CD14-positive monocyte (primary cell): ENCODE data around the gene CPEB4. TPM values are rescaled to one million over a fixed set of nuclear protein-coding genes. Genes with fewer than 3 reads are reported as not detected.

Experiments
- DNase-seq, 3 donors: peaks; one replicate each; pipeline ENCODE4 v3.0.0-alpha.2; 2011 to 2022
- H2AFZ ChIP-seq: 2 replicates; pipeline ENCODE4 v1.6.0; 2012; ENCODE audit warnings: mild to moderate bottlenecking, low read depth, low read length, inconsistent platforms; ENCODE audit not compliant: insufficient read depth, poor library complexity, severe bottlenecking
- H3K27ac ChIP-seq, 2 donors: 1 replicate in 1 of 2; 2 replicates in 1 of 2; pipeline ENCODE4 v1.5.1; 2012 to 2013; ENCODE audit warnings: low read length in 2 of 2, control low read depth in 1 of 2, inconsistent platforms in 1 of 2, low read depth in 1 of 2, mild to moderate bottlenecking in 1 of 2
- H3K27me3 ChIP-seq, 2 donors: one replicate each; pipeline versions ENCODE4 v1.6.0 to v1.6.1; 2011 to 2013; ENCODE audit warnings: low read length in 2 of 2; ENCODE audit not compliant: control insufficient read depth in 2 of 2, insufficient read depth in 2 of 2
- H3K36me3 ChIP-seq, 2 donors: replicated peaks in 1 of 2; 1 replicate in 1 of 2; 2 replicates in 1 of 2; pipeline versions ENCODE4 v1.5.1 to v1.6.1; 2012 to 2013; ENCODE audit warnings: low read length in 2 of 2, control low read depth in 1 of 2, inconsistent platforms in 1 of 2, mild to moderate bottlenecking in 1 of 2; ENCODE audit not compliant: insufficient read depth in 2 of 2, control insufficient read depth in 1 of 2
- H3K4me1 ChIP-seq, 2 donors: 1 replicate in 1 of 2; 2 replicates in 1 of 2; pipeline versions ENCODE4 v1.5.1 to v1.6.1; 2012 to 2013; ENCODE audit warnings: low read length in 2 of 2, control low read depth in 1 of 2, inconsistent platforms in 1 of 2, mild to moderate bottlenecking in 1 of 2, moderate library complexity in 1 of 2; ENCODE audit not compliant: insufficient read depth in 2 of 2, control insufficient read depth in 1 of 2
- H3K4me2 ChIP-seq: replicated peaks from 2 replicates; pipeline ENCODE3; 2012; ENCODE audit warnings: low read length, moderate library complexity, mild to moderate bottlenecking; ENCODE audit not compliant: poor library complexity, severe bottlenecking; ENCODE audit errors: extremely low read depth
- H3K4me3 ChIP-seq, 3 experiments: fragments of 200-600 bp in 1 of 3; sonication (generic) in 1 of 3; replicated peaks in 1 of 3; 1 replicate in 2 of 3; 2 replicates in 1 of 3; pipeline ENCODE4 v1.5.1; 2011 to 2013; ENCODE audit warnings: low read length in 3 of 3, mild to moderate bottlenecking in 3 of 3, control low read depth in 2 of 3, low read depth in 2 of 3, inconsistent platforms in 1 of 3, moderate library complexity in 1 of 3
- H3K79me2 ChIP-seq: 2 replicates; pipeline ENCODE4 v1.6.0; 2012; ENCODE audit warnings: mild to moderate bottlenecking, control low read depth, inconsistent platforms, low read length, moderate library complexity; ENCODE audit not compliant: insufficient read depth
- H3K9ac ChIP-seq: 2 replicates; pipeline ENCODE4 v1.6.0; 2017; ENCODE audit warnings: low read length, mild to moderate bottlenecking; ENCODE audit not compliant: insufficient read depth, poor library complexity, severe bottlenecking
- H3K9me3 ChIP-seq, 2 donors: replicated peaks in 1 of 2; 1 replicate in 1 of 2; 2 replicates in 1 of 2; pipeline versions ENCODE4 v1.5.1 to v1.6.1; 2012 to 2013; ENCODE audit warnings: low read length in 2 of 2, control low read depth in 1 of 2; ENCODE audit not compliant: control insufficient read depth in 1 of 2, insufficient read depth in 1 of 2
- H4K20me1 ChIP-seq: 2 replicates; pipeline ENCODE4 v1.6.0; 2012; ENCODE audit warnings: mild to moderate bottlenecking, low read length, control low read depth, moderate library complexity; ENCODE audit not compliant: insufficient read depth
- H3K27ac Mint-ChIP-seq, 7 donors: one replicate each; pipeline ENCODE4 v1.8.0; 2020; ENCODE audit warnings: mild to moderate bottlenecking in 7 of 7, mixed read lengths in 7 of 7, moderate library complexity in 6 of 7, inconsistent platforms in 2 of 7
- H3K27me3 Mint-ChIP-seq, 3 donors: one replicate each; pipeline ENCODE4 v1.8.0; 2021 to 2022; ENCODE audit warnings: low read depth in 3 of 3, mild to moderate bottlenecking in 3 of 3, mixed read lengths in 3 of 3, moderate library complexity in 3 of 3, inconsistent platforms in 1 of 3
- H3K36me3 Mint-ChIP-seq, 2 donors: one replicate each; pipeline ENCODE4 v1.8.0; 2020; ENCODE audit warnings: mixed read lengths in 2 of 2, inconsistent platforms in 1 of 2, mild to moderate bottlenecking in 1 of 2
- H3K4me1 Mint-ChIP-seq: one replicate; pipeline ENCODE4 v1.8.0; 2020; ENCODE audit warnings: mild to moderate bottlenecking, mixed read lengths
- H3K4me3 Mint-ChIP-seq, 2 donors: one replicate each; pipeline ENCODE4 v1.8.0; 2020; ENCODE audit warnings: mild to moderate bottlenecking in 2 of 2, mixed read lengths in 2 of 2, moderate library complexity in 1 of 2
- H3K9me3 Mint-ChIP-seq, 7 donors: one replicate each; pipeline ENCODE4 v1.8.0; 2020 to 2022; ENCODE audit warnings: mixed read lengths in 7 of 7, mild to moderate bottlenecking in 6 of 7, moderate library complexity in 6 of 7, inconsistent platforms in 2 of 7
- CTCF ChIP-seq: fragments of 200-600 bp; IDR thresholded peaks from one replicate; pipeline ENCODE4 v1.8.0; 2022; ENCODE audit warnings: antibody characterized with exemption, mild to moderate bottlenecking
- WGBS: methylation state at CpG from one replicate; pipeline ENCODE4 v1.1.5; 2013; ENCODE audit warnings: missing lambda C conversion rate; ENCODE audit not compliant: insufficient coverage; 5-methylcytosine and 5-hydroxymethylcytosine counted together
- intact Hi-C, 2 donors: fragments of 100-400 bp; cut with micrococcal nuclease; formaldehyde crosslinking; loops; one replicate each; pipeline versions ENCODE4 v1.15.0 to v1.15.1; 2023
- polyA plus RNA-seq, 3 donors: library from polyadenylated mRNA; depleted of rRNA in 1 of 3; unstranded in 2 of 3; stranded (reverse) in 1 of 3; fragments of 300-500 nt in 2 of 3; fragments of >200 nt in 1 of 3; fragmentation: Illumina TruSeq in 2 of 3; gene quantifications; 1 replicate in 2 of 3; 2 replicates in 1 of 3; pipeline ENCODE4 v1.2.3, GENCODE V29; 2012 to 2021

CPEB4 gene
- polyA plus RNA-seq, 3 donors: 10.7 to 27.3 (median 13.9) TPM

DNA sequence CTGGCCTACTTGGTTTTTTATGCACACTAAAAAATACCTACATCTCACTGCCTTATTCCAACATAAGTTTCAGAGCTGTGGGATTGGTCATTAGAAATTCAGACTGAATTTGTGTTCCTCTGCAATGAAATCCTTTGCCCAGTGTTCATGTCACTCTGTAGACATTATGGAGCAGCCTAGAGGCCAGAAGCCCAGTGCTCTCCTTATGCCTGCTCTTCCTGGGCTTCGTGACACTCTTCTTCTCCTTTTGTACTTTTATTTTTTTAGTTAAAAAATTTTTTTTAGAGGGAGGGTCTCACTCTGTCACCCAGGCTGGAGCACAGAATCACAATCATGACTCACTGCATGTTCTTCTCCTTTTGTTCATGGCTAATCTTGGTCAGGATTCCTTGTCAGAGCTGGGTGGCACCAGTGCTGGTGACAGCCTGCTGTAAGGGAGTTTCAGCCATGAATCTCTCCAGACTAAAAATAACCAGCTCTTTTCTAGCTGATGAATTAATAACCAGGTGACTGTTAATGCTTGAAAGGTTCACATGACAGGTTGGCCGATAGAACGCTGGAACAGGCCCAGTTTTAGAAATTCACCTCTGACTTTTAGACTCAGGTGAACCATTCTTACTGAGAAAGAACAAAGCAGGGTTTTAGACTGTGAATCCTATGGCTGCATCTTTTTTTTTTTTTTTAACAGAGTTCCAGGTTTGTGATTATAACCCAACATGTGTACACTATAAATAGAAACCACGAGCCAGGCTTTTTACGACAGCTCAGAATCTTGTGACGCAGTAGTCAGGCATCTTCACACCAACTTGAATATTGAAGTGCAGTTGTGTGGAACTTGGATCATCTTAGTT, 66.7 kb downstream of the CPEB4 start:
- Histone ChIP-seq H2AFZ (no peak overlapping the region), H3K27ac (peak overlapping the region in 1 of 2 donors; percentile 32), H3K79me2 (no peaks in the 10 kb centered on the region), H3K4me2 (no peak overlapping the region), H3K36me3 (peaks cover 90% of the 10 kb centered on the region in 2 donors), H3K9ac (no peak overlapping the region), H3K27me3 (no peaks in the 10 kb centered on the region), H3K9me3 (no peaks in the 10 kb centered on the region), H3K4me3 (no peak overlapping the region), H3K4me1 (no peaks in the 10 kb centered on the region), H4K20me1 (peaks cover 23% of the 10 kb centered on the region)
- Mint-ChIP-seq H3K27me3 (no peaks in the 10 kb centered on the region), H3K4me3 (no peak overlapping the region), H3K4me1 (peaks cover 1% of the 10 kb centered on the region), H3K36me3 (peaks cover 71 to 74% of the 10 kb centered on the region in 2 donors), H3K27ac (peak overlapping the region in 5 of 7 donors; percentile 41 to 87 (median 72)), H3K9me3 (no peaks in the 10 kb centered on the region)
- TF ChIP-seq CTCF: no peak
- WGBS: 100% methylated on average over 2 of the region's 6 CpGs
- peak in 1 of 3 donors; percentile 27 for DNase-seq
- intact Hi-C loops: no loop called here

DNA sequence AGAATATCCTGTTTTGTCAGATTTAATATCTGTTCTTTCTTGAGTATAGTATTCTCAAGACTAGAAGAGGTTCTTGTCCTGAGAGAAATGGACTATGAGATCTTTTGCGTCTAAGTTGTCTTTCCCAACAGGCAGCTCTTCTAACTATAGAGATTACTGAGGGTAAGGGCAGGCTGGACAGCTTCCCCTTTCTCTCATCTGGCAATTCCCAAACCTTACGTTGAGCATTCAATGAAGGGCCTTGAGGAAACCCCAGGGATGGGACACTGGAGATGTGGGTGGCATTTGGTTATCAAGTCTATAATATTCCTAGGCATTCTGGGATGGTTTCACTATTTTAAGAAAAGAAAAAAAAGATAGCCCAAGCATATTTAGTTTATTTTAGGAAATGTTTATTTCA, 72.8 kb downstream of the CPEB4 start:
- no CpG with 5 or more reads among the region's 2 CpGs for WGBS
- TF ChIP-seq CTCF: no peak

More for the DNA sequence above, 72.8 kb downstream of the CPEB4 start:
- Histone ChIP-seq H3K9me3 (no peaks in the 10 kb centered on the region), H3K79me2 (no peaks in the 10 kb centered on the region), H3K4me2 (no peak overlapping the region), H4K20me1 (peaks cover 16% of the 10 kb centered on the region), H3K4me1 (no peaks in the 10 kb centered on the region), H2AFZ (no peak overlapping the region), H3K36me3 (peaks cover 31 to 42% of the 10 kb centered on the region in 2 donors), H3K27me3 (no peaks in the 10 kb centered on the region), H3K9ac (no peak overlapping the region), H3K27ac (no peak overlapping the region), H3K4me3 (no peak overlapping the region)
- Mint-ChIP-seq H3K9me3 (no peaks in the 10 kb centered on the region), H3K36me3 (peaks cover 26 to 39% of the 10 kb centered on the region in 2 donors), H3K27ac (peak overlapping the region in 1 of 7 donors; percentile 46), H3K4me1 (peaks cover 9% of the 10 kb centered on the region), H3K4me3 (no peak overlapping the region), H3K27me3 (no peaks in the 10 kb centered on the region)
- no peak for DNase-seq
- intact Hi-C loops: no loop called here
